HEK293 (cell line): ENCODE measurements around the gene IL17REL.

ENCODE experiments used
- BCL11B ChIP-seq: fragments of 450-650 bp; formaldehyde crosslinking; IDR thresholded peaks from 2 replicates; pipeline ENCODE4 v1.5.1; 2016; ENCODE audit warnings: low read depth, missing biosample characterization, missing genetic modification characterization
- EGR2 ChIP-seq: fragments of 450-650 bp; formaldehyde crosslinking; IDR thresholded peaks from 2 replicates; pipeline ENCODE4 v1.5.1; 2016; ENCODE audit warnings: low read depth, missing biosample characterization, missing genetic modification characterization
- GFI1B ChIP-seq: fragments of 450-650 bp; formaldehyde crosslinking; IDR thresholded peaks from 2 replicates; pipeline ENCODE4 v1.5.1; 2016; ENCODE audit warnings: missing biosample characterization, missing genetic modification characterization
- GLI2 ChIP-seq: fragments of 450-650 bp; formaldehyde crosslinking; IDR thresholded peaks from 2 replicates; pipeline ENCODE4; 2017; ENCODE audit warnings: missing biosample characterization, missing genetic modification characterization, low read depth, borderline replicate concordance
- GLIS1 ChIP-seq: fragments of 450-650 bp; formaldehyde crosslinking; IDR thresholded peaks from 2 replicates; pipeline ENCODE4 v1.5.1; 2016; ENCODE audit warnings: missing biosample characterization, missing genetic modification characterization
- KLF1 ChIP-seq: fragments of 450-650 bp; formaldehyde crosslinking; IDR thresholded peaks from 2 replicates; pipeline ENCODE4 v1.5.1; 2016; ENCODE audit warnings: missing biosample characterization, missing genetic modification characterization
- KLF9 ChIP-seq: fragments of 450-650 bp; formaldehyde crosslinking; IDR thresholded peaks from 2 replicates; pipeline ENCODE4 v1.5.1; 2016; ENCODE audit warnings: missing biosample characterization, missing genetic modification characterization, low read depth
- OSR2 ChIP-seq: fragments of 450-650 bp; formaldehyde crosslinking; IDR thresholded peaks from 2 replicates; pipeline ENCODE4 v1.5.1; 2016; ENCODE audit warnings: missing biosample characterization, missing genetic modification characterization
- OVOL3 ChIP-seq: fragments of 450-650 bp; formaldehyde crosslinking; IDR thresholded peaks from 2 replicates; pipeline ENCODE4 v1.5.1; 2016; ENCODE audit warnings: missing biosample characterization, missing genetic modification characterization
- REPIN1 ChIP-seq: fragments of 450-650 bp; formaldehyde crosslinking; IDR thresholded peaks from 2 replicates; pipeline ENCODE4 v1.5.1; 2017; ENCODE audit warnings: missing biosample characterization, missing genetic modification characterization, low read depth
- ZFP41 ChIP-seq: fragments of 450-650 bp; formaldehyde crosslinking; IDR thresholded peaks from 2 replicates; pipeline ENCODE4 v1.5.1; 2016; ENCODE audit warnings: missing biosample characterization, missing genetic modification characterization, borderline replicate concordance
- ZFP69B ChIP-seq: fragments of 450-650 bp; formaldehyde crosslinking; IDR thresholded peaks from 2 replicates; pipeline ENCODE4 v1.5.1; 2016; ENCODE audit warnings: missing biosample characterization, missing genetic modification characterization
- ZNF121 ChIP-seq: fragments of 450-650 bp; formaldehyde crosslinking; IDR thresholded peaks from 2 replicates; pipeline ENCODE4 v1.5.1; 2016; ENCODE audit warnings: missing biosample characterization, missing genetic modification characterization
- ZNF221 ChIP-seq: fragments of 450-650 bp; formaldehyde crosslinking; IDR thresholded peaks from 2 replicates; pipeline ENCODE4 v1.5.1; 2017; ENCODE audit warnings: missing biosample characterization, missing genetic modification characterization, borderline replicate concordance
- ZNF223 ChIP-seq: fragments of 450-650 bp; formaldehyde crosslinking; IDR thresholded peaks from 2 replicates; pipeline ENCODE4 v1.5.1; 2016; ENCODE audit warnings: missing biosample characterization, missing genetic modification characterization
- ZNF24 ChIP-seq: fragments of 450-650 bp; formaldehyde crosslinking; IDR thresholded peaks from 2 replicates; pipeline ENCODE4 v1.5.1; 2016; ENCODE audit warnings: missing biosample characterization, missing genetic modification characterization
- ZNF335 ChIP-seq: fragments of 450-650 bp; formaldehyde crosslinking; conservative IDR thresholded peaks from 2 replicates; pipeline ENCODE4 v1.5.1; 2016; ENCODE audit warnings: missing biosample characterization, missing genetic modification characterization
- ZNF510 ChIP-seq: fragments of 450-650 bp; formaldehyde crosslinking; IDR thresholded peaks from 2 replicates; pipeline ENCODE4 v1.5.1; 2018; ENCODE audit warnings: mild to moderate bottlenecking, missing genetic modification characterization, missing biosample characterization; ENCODE audit not compliant: insufficient replicate concordance
- ZNF610 ChIP-seq: fragments of 450-650 bp; formaldehyde crosslinking; IDR thresholded peaks from 2 replicates; pipeline ENCODE4 v1.5.1; 2016; ENCODE audit warnings: missing biosample characterization, missing genetic modification characterization, borderline replicate concordance
- ZNF654 ChIP-seq: fragments of 450-650 bp; formaldehyde crosslinking; IDR thresholded peaks from 2 replicates; pipeline ENCODE4 v1.5.1; 2016; ENCODE audit warnings: low read depth, missing biosample characterization, missing genetic modification characterization
- ZNF785 ChIP-seq: fragments of 450-650 bp; formaldehyde crosslinking; IDR thresholded peaks from 2 replicates; pipeline ENCODE4 v1.5.1; 2016; ENCODE audit warnings: missing biosample characterization, missing genetic modification characterization
- ZXDB ChIP-seq: fragments of 450-650 bp; formaldehyde crosslinking; IDR thresholded peaks from 2 replicates; pipeline ENCODE4 v1.5.1; 2016; ENCODE audit warnings: missing biosample characterization, missing genetic modification characterization
- TF ChIP-seq, protein P1 (sequence below): fragments of 450-650 bp; formaldehyde crosslinking; IDR thresholded peaks from 2 replicates; pipeline ENCODE4 v1.5.1; 2016; ENCODE audit warnings: missing biosample characterization, missing genetic modification characterization
- TF ChIP-seq, protein P2 (sequence below): fragments of 450-650 bp; formaldehyde crosslinking; IDR thresholded peaks from 2 replicates; pipeline ENCODE4 v1.5.1; 2016; ENCODE audit warnings: missing biosample characterization, missing genetic modification characterization
- TF ChIP-seq, protein P3 (sequence below): fragments of 450-650 bp; formaldehyde crosslinking; IDR thresholded peaks from 2 replicates; pipeline ENCODE4 v1.5.1; 2016; ENCODE audit warnings: missing biosample characterization, missing genetic modification characterization
- TF ChIP-seq, protein P4 (sequence below): fragments of 450-650 bp; IDR thresholded peaks from 2 replicates; pipeline ENCODE4 v1.5.1; 2018; ENCODE audit warnings: missing biosample characterization, mild to moderate bottlenecking, missing genetic modification characterization
- TF ChIP-seq, protein P5 (sequence below): fragments of 450-650 bp; formaldehyde crosslinking; IDR thresholded peaks from 2 replicates; pipeline ENCODE4 v1.5.1; 2016; ENCODE audit warnings: missing biosample characterization, missing genetic modification characterization

Gene IL17REL

DNA sequence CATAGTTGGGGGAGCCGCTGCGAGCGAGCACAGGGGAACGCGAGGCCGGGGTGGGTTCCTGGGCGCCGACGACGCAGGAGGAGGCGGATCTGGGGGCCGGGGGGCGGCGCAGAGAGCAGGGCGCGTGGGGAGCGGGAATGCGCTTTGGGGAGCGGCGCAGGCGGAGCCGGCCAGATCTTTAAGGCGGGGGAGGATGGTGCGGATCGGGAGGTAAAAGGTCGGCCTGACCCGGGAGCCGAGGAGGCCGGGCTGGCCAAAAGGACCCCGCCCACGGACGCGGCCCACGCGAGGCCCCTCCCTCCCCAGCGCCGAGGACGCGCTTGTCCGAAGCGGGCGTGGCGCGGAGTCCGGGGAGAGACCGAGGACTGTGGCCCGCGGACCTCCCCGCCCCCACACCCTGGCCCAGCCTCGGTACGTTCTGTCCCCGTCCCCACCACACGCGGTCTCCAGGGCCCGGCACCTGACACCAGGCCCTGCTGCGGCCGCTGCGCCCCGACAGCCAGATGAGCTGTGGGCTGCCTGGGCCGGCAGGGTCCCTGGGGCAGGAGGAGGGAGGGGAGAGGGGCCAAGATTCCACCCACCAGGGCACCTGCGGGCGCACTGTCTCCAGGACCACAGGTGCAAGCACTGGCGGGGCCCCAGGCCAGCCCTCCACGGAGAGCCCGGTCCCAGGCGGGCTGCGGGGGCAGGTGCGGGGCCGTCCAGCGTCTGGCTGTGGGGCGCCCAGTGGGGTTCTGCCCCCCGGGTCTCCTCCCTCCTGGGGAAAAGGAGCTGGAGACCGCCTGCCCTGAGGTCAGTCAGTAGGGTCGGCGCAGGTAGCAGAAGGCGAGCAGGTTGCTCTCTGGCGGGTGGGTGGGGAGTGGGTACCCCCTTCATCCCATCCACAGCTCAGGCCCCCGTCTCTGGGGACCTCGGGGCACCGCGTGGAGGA is 41.1 kb downstream of the IL17REL start (continued):
- TF ChIP-seq GFI1B (tag by site-specific recombination), result no peak
- no peak for TF ChIP-seq OVOL3 (tag by site-specific recombination)
- no peak for TF ChIP-seq ZNF221 (tag by site-specific recombination)
- 0 out of 2 replicates have a peak, but pooled peaks have one; percentile 50 for TF ChIP-seq ZFP69B (tag by site-specific recombination)
- no peak for TF ChIP-seq ZNF785 (tag by site-specific recombination)
- TF ChIP-seq ZNF335 (tag by site-specific recombination), result peak; percentile 8; the same call in 1 of the 2 replicates
- TF ChIP-seq GLI2 (tag by site-specific recombination), result no peak
- peak; percentile 36; the same call in 1 of the 2 replicates for TF ChIP-seq KLF1 (tag by site-specific recombination)
- 0 out of 2 replicates have a peak, but pooled peaks have one; percentile 44 for TF ChIP-seq GLIS1
- TF ChIP-seq, protein P1, sequence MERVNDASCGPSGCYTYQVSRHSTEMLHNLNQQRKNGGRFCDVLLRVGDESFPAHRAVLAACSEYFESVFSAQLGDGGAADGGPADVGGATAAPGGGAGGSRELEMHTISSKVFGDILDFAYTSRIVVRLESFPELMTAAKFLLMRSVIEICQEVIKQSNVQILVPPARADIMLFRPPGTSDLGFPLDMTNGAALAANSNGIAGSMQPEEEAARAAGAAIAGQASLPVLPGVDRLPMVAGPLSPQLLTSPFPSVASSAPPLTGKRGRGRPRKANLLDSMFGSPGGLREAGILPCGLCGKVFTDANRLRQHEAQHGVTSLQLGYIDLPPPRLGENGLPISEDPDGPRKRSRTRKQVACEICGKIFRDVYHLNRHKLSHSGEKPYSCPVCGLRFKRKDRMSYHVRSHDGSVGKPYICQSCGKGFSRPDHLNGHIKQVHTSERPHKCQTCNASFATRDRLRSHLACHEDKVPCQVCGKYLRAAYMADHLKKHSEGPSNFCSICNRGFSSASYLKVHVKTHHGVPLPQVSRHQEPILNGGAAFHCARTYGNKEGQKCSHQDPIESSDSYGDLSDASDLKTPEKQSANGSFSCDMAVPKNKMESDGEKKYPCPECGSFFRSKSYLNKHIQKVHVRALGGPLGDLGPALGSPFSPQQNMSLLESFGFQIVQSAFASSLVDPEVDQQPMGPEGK (tag by site-specific recombination), result no peak; the same call in 1 of the 2 replicates
- TF ChIP-seq OSR2 (tag by site-specific recombination), result no peak
- TF ChIP-seq ZFP41 (tag by site-specific recombination), result no peak
- TF ChIP-seq, protein P2, sequence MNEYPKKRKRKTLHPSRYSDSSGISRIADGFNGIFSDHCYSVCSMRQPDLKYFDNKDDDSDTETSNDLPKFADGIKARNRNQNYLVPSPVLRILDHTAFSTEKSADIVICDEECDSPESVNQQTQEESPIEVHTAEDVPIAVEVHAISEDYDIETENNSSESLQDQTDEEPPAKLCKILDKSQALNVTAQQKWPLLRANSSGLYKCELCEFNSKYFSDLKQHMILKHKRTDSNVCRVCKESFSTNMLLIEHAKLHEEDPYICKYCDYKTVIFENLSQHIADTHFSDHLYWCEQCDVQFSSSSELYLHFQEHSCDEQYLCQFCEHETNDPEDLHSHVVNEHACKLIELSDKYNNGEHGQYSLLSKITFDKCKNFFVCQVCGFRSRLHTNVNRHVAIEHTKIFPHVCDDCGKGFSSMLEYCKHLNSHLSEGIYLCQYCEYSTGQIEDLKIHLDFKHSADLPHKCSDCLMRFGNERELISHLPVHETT, result no peak
- TF ChIP-seq BCL11B (tag by site-specific recombination), result peak; percentile 37; the same call in 1 of the 2 replicates
- TF ChIP-seq, protein P3, sequence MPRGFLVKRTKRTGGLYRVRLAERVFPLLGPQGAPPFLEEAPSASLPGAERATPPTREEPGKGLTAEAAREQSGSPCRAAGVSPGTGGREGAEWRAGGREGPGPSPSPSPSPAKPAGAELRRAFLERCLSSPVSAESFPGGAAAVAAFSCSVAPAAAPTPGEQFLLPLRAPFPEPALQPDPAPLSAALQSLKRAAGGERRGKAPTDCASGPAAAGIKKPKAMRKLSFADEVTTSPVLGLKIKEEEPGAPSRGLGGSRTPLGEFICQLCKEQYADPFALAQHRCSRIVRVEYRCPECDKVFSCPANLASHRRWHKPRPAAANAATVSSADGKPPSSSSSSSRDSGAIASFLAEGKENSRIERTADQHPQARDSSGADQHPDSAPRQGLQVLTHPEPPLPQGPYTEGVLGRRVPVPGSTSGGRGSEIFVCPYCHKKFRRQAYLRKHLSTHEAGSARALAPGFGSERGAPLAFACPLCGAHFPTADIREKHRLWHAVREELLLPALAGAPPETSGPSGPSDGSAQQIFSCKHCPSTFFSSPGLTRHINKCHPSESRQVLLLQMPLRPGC (tag by site-specific recombination), result peak; percentile 14; the same call in 1 of the 2 replicates
- TF ChIP-seq REPIN1, result no peak
- TF ChIP-seq ZXDB (tag by site-specific recombination), result no peak
- TF ChIP-seq EGR2 (tag by site-specific recombination), result peak; percentile 88
- TF ChIP-seq ZNF654 (tag by site-specific recombination), result no peak
- no peak for TF ChIP-seq ZNF510 (tag by site-specific recombination)
- TF ChIP-seq ZNF610 (tag by site-specific recombination), result peak; percentile 93
- no peak for TF ChIP-seq ZNF121 (tag by site-specific recombination)
- TF ChIP-seq ZNF24 (tag by site-specific recombination), result no peak
- TF ChIP-seq KLF9 (tag by site-specific recombination), result peak; percentile 54
- TF ChIP-seq ZNF223, result no peak
- TF ChIP-seq, protein P4, sequence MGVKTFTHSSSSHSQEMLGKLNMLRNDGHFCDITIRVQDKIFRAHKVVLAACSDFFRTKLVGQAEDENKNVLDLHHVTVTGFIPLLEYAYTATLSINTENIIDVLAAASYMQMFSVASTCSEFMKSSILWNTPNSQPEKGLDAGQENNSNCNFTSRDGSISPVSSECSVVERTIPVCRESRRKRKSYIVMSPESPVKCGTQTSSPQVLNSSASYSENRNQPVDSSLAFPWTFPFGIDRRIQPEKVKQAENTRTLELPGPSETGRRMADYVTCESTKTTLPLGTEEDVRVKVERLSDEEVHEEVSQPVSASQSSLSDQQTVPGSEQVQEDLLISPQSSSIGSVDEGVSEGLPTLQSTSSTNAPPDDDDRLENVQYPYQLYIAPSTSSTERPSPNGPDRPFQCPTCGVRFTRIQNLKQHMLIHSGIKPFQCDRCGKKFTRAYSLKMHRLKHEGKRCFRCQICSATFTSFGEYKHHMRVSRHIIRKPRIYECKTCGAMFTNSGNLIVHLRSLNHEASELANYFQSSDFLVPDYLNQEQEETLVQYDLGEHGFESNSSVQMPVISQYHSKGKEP (tag by site-specific recombination), result no peak
- TF ChIP-seq, protein P5, sequence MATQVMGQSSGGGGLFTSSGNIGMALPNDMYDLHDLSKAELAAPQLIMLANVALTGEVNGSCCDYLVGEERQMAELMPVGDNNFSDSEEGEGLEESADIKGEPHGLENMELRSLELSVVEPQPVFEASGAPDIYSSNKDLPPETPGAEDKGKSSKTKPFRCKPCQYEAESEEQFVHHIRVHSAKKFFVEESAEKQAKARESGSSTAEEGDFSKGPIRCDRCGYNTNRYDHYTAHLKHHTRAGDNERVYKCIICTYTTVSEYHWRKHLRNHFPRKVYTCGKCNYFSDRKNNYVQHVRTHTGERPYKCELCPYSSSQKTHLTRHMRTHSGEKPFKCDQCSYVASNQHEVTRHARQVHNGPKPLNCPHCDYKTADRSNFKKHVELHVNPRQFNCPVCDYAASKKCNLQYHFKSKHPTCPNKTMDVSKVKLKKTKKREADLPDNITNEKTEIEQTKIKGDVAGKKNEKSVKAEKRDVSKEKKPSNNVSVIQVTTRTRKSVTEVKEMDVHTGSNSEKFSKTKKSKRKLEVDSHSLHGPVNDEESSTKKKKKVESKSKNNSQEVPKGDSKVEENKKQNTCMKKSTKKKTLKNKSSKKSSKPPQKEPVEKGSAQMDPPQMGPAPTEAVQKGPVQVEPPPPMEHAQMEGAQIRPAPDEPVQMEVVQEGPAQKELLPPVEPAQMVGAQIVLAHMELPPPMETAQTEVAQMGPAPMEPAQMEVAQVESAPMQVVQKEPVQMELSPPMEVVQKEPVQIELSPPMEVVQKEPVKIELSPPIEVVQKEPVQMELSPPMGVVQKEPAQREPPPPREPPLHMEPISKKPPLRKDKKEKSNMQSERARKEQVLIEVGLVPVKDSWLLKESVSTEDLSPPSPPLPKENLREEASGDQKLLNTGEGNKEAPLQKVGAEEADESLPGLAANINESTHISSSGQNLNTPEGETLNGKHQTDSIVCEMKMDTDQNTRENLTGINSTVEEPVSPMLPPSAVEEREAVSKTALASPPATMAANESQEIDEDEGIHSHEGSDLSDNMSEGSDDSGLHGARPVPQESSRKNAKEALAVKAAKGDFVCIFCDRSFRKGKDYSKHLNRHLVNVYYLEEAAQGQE (tag by site-specific recombination), result no peak
